Endothelial cell of umbilical vein (primary cell): Measurements from ENCODE around the gene TRAPPC10.
"Not testable (repeated sequence)": the region's sequence is repeated elsewhere in the genome, so short reads cannot be mapped to it uniquely, and the experiment has no call there.

Experiments
- EZH2 ChIP-seq: IDR thresholded peaks from 2 replicates; pipeline ENCODE4 v1.6.1; 2012; ENCODE audit warnings: borderline replicate concordance, low read depth, mild to moderate bottlenecking, moderate library complexity, low read length, inconsistent platforms; ENCODE audit not compliant: severe bottlenecking
- FOS ChIP-seq: IDR thresholded peaks from 2 replicates; pipeline ENCODE4 v1.6.1; 2011; ENCODE audit warnings: mild to moderate bottlenecking, low read length, moderate library complexity, borderline replicate concordance; ENCODE audit not compliant: insufficient read depth
- JUN ChIP-seq: IDR thresholded peaks from 2 replicates; pipeline ENCODE4 v1.6.1; 2011; ENCODE audit warnings: borderline replicate concordance, low read depth; ENCODE audit not compliant: insufficient read length, insufficient read depth
- POLR2A ChIP-seq: IDR thresholded peaks from 2 replicates; pipeline ENCODE4 v1.6.1; 2012; ENCODE audit warnings: low read depth, mild to moderate bottlenecking, control low read depth, low read length
- TF ChIP-seq, protein P1 (sequence below), 2 donors: IDR thresholded peaks; 1 replicate in 1 of 2; 2 replicates in 1 of 2; pipeline ENCODE4 v1.5.1; 2011; ENCODE audit warnings: low read length in 2 of 2, mild to moderate bottlenecking in 2 of 2, moderate library complexity in 2 of 2, control low read depth in 1 of 2, inconsistent platforms in 1 of 2, low read depth in 1 of 2; ENCODE audit not compliant: insufficient read depth in 1 of 2; ENCODE audit errors: extremely low read depth in 1 of 2

DNA sequence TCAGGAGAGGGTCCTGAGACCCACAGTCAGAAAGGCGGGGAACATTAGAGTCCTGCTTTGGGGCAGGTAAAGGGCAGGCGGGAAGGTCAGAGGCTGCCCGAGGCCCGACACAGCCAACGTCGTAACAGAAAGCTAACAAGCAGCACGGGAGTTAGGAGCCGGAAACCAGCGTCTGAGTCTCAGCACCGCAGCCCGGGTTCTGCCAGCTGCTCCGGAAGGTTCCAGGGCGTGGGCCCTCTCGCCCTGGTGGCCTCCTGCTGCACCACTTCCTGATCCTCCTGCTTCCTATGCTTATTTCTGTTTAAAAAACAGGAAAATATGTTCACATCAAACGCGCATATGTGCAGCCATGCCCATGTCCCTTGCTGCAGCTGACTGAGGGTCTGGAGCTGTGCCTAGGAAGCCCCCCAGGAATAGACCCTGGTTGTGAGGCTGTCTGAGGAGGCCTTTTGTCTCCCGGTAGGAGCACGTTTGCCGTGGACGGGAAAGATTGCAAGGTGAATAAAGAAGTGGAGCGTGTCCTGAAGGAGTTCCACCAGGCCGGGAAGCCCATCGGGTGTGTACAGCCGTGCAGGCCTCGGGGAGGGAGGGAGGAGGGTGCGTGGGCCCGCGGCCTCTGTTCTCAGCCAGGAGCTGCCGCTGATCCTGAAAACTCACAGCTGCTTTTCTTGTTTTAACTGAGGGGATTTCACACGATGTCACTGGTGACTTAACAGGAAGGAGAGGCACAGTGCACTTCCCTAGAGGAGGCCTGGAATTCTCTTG lies 127.9 kb downstream of the TRAPPC10 start:
- TF ChIP-seq JUN, EZH2, POLR2A, FOS: not testable (repeated sequence)
- TF ChIP-seq, protein P1, sequence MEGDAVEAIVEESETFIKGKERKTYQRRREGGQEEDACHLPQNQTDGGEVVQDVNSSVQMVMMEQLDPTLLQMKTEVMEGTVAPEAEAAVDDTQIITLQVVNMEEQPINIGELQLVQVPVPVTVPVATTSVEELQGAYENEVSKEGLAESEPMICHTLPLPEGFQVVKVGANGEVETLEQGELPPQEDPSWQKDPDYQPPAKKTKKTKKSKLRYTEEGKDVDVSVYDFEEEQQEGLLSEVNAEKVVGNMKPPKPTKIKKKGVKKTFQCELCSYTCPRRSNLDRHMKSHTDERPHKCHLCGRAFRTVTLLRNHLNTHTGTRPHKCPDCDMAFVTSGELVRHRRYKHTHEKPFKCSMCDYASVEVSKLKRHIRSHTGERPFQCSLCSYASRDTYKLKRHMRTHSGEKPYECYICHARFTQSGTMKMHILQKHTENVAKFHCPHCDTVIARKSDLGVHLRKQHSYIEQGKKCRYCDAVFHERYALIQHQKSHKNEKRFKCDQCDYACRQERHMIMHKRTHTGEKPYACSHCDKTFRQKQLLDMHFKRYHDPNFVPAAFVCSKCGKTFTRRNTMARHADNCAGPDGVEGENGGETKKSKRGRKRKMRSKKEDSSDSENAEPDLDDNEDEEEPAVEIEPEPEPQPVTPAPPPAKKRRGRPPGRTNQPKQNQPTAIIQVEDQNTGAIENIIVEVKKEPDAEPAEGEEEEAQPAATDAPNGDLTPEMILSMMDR (IDR thresholded peaks at IDR 0.05; ENCODE audit: extremely low read depth in 1 of 2, insufficient read depth in 1 of 2, low read depth in 1 of 2, low read length in 2 of 2), result not testable (repeated sequence)
